DND-41 (cell line): Measurements from ENCODE around the gene NPY4R.
"Not testable (repeated sequence)": the region's sequence is repeated elsewhere in the genome, so short reads cannot be mapped to it uniquely, and the experiment has no call there.

Experiments used
- EZH2 ChIP-seq: IDR thresholded peaks from 3 replicates; pipeline ENCODE4 v1.6.1; 2012; ENCODE audit warnings: borderline replicate concordance, low read depth, mild to moderate bottlenecking, moderate library complexity, low read length, inconsistent platforms; ENCODE audit not compliant: severe bottlenecking
- TF ChIP-seq, protein P1 (sequence below): IDR thresholded peaks from 2 replicates; pipeline ENCODE4 v1.5.1; 2012; ENCODE audit warnings: borderline replicate concordance, low read length, moderate library complexity, mild to moderate bottlenecking; ENCODE audit not compliant: poor library complexity, severe bottlenecking; ENCODE audit errors: extremely low read depth

DNA sequence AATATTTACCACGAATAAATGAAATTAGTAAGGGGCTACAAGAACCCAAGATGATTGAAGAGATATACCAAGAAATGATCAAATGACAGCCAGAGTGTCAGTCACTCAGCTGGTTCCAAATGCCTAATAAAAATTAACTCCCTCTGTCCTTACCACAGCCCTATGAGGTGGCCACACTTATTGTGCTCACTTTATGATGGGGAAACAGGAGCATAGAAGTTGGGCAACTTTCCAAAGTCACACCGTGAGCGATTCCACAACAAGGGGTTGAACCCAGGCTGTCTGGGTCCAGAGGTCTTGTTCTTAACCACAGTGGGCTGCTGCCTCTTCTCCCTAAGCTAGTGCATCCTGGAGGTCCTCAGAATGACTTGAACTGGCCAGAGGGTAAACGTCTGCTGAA lies 31.6 kb upstream of the NPY4R start:
- TF ChIP-seq, protein P1, sequence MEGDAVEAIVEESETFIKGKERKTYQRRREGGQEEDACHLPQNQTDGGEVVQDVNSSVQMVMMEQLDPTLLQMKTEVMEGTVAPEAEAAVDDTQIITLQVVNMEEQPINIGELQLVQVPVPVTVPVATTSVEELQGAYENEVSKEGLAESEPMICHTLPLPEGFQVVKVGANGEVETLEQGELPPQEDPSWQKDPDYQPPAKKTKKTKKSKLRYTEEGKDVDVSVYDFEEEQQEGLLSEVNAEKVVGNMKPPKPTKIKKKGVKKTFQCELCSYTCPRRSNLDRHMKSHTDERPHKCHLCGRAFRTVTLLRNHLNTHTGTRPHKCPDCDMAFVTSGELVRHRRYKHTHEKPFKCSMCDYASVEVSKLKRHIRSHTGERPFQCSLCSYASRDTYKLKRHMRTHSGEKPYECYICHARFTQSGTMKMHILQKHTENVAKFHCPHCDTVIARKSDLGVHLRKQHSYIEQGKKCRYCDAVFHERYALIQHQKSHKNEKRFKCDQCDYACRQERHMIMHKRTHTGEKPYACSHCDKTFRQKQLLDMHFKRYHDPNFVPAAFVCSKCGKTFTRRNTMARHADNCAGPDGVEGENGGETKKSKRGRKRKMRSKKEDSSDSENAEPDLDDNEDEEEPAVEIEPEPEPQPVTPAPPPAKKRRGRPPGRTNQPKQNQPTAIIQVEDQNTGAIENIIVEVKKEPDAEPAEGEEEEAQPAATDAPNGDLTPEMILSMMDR: not testable (repeated sequence)
- TF ChIP-seq EZH2: not testable (repeated sequence)
